GM21423 (cell line): ENCODE measurements around the gene FES.
"Not testable (repeated sequence)": the region's sequence is repeated elsewhere in the genome, so short reads cannot be mapped to it uniquely, and the experiment has no call there.

Experiments used
- ATAC-seq: cut with Tn5 transposase; IDR thresholded peaks from one replicate; pipeline ENCODE4 v1.9.1; 2021; ENCODE audit warnings: mild to moderate bottlenecking, moderate library complexity; ENCODE audit not compliant: unreplicated experiment

The FES gene

GRCh38 chr15:90860942-90861675, 23.2 kb upstream of the FES start:
- ATAC-seq: no peak

DNA sequence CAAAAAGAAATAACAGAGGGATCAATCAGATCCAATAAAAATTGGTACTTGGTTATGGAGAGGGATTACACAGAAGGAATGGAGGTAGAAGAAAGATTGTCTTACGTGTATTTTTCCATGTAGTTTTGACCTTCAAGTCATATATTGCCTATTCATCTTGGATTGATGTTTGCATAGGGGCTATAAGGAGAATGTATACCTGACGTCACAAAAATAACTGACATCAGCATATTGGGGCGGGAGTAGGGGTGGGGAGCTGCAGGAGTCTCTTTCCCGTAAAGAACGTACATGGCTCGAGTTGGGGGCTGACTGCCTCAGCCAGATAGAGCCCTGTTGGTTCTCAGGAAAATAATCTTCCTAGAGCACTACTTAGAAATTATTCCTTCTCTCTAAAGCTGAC, 21.8 kb upstream of the FES start:
- ATAC-seq: no peak

GRCh38 chr15:90862964-90863778, 21.1 kb upstream of the FES start:
- ATAC-seq: no peak

DNA sequence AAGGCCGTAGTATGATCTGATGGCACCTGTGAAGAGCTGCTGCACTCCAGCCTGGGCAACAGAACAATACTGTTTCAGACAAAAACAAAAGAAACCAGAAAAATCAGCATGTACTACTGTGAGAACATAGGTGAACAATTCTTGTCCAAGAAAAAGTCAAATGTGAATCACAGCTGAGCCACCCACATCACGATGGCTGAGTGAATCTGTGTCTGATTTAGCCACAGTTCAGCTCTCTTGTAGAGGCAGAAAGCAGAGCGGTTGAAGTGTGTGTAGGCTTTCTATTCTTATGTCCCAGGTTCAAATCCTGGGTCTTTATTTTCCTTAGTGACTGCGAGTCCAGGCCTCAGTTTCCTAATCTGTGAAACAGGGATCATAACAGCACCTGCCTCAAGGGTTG, 20.3 kb upstream of the FES start:
- no peak for ATAC-seq

GRCh38 chr15:90864507-90864906, 19.8 kb upstream of the FES start:
- no peak for ATAC-seq

GRCh38 chr15:90865702-90866101, 18.6 kb upstream of the FES start:
- ATAC-seq: no peak

DNA sequence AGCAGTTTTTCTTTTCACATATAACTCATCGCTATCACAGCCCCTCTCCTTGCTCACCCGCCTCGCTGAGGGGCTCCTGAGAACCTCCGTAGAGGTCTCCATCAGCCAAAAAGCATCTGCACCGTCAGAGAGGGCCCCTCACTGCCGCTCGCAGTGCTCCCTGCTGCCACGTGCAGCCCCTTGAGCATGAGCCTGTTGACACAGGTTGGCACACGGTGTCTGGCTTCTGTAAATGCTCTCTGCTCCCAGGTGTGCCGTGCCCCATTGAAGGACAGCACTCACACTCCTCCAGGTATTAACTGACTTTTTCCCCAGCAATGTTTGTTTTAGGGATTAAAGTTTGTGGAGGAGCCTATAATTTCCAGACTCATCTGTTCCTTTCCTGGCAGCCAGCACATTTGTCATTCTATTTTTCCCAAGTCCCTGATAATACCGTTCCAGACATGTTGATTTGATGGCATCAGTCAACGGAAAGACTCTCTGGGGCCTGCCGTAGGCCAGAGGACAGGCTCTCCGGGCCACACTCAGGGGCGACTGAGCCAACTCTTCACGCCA, 18.1 kb upstream of the FES start:
- ATAC-seq: no peak

DNA sequence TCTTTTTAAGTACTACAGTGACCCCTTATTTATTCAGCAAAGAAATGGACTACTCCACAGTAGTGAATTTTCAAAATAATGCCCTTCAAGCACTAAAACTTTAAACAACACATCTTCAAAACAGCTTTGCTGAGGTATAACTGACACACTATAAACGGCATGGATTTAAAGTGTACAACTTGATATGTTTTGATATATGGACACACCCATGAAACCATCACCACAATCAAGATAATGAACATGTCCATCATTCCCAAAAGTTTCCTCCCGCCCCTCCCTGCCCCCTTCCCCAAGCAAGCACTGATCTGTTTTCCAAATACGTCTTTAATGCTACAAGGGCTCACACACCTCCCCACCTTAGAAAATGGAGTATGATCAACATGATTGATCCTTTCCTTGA, 17.5 kb upstream of the FES start:
- no peak for ATAC-seq

DNA sequence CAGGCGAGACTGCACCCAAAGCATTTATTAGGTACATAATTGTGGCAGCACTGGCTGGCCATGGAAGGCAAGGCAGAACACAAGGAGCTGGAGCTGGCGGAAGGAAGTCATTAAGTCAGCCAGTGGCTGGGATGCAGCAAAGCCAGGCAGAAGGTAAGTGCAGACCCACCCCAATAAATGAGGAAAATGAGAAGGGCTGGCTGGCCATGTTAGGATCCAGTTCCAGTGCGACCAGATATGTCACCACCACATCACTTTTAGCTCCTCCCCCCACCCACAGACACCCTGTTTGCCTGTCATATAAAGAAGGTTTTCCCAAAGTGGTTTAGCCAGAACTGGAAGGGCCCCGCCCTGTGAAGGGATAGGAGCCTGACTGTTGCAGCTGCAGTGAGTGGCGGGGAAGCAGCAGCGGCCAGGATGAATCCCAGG, 16.0 kb upstream of the FES start, which contains the start of gene FURIN:
Gene FURIN, plus strand, starts transcription at position 328 of the 429 bp plus-strand sequence. CDS start 7,153 bp downstream, outside the sequence.
- ATAC-seq: no peak

DNA sequence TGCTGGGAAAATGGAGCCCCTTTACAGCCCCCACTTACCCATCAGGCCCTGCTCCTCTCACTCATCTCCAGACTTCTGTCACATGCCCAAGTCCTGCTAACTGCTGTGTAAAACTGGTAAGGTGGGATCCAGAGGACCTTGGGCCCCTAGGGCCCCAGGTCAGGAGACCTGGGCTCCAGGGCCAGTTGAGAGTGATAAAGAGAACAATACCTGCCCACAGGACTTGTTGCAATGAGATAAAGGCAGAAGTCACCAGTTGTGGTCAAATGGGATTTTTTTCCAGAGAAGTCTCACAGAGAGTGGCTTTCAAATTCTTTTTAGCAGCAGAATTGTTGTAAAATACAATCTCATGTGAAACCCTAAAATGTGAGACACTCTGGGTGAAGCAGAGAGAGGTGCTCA, 15.2 kb upstream of the FES start:
- ATAC-seq: no peak

DNA sequence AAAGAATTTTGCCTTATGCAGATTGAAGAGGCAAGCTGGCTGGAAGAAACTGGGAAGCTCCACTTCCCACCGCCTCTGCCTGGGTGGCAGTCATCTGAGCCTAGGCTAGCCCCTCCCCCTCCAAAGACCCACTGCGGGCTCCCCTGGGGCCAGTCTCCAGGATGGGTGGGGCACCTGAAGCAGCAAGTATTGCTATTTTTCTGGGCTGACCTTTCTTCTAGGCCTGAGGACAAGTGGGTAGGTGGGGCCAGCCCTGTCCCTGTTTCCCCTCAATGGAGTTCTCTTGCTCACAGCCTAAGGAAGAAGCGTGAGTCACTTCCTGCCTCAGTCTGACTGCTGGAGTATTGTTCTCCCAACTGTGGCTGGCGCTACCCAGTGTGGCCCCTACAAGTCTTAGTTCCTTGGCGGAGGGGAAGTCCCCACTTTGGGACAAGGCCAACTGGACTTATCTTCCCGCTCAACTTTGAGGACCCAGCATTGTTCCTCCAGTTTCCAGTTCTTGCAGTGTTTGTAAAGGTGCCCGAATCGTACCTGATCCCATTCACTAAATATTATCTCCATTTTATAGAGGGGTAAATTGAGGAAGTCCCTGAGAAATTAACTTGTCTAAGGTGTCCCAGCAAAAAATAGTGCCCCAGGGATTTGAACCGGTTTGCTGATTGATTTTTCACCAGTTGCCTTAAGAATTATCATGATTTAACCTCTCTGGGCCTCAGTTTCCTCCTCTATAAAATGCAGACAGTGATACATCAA, 14.5 kb upstream of the FES start:
- no peak for ATAC-seq

DNA sequence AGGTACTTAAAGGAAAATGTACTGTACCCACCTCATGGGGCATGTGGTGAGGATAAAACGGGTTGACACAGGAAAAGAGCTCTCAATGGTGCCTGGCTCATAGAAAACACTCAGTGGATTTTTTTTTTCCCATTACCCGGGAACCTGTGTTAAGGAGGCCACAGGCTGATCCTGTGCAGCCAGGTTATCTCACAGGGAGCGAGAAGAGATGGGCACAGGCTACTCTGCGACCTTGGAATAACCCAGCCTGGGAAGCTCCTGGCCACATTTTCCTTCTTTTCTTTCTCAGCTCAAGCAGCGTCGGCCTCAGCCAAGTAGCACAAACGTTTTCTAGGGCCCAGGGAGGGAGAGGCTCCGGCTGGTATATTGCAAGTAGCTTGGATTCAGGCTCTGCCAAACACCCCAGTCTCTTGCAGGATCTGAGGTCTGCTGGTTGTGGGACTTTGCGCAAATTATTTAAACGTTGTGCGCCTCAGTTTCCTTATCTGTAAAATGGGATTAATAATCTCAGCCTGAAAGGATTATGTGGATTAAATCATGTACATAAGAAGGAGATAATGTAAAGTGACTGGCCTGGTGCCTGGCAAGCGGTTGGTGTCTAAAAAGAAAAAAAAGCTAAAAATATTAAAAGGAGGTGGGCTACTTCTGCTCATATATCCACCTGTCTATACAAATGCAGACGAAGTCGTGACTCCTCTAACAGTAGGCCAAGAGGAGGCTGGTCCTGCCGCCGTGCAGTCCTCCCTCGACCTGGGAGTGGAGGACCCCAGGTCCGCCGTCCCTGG, 13.8 kb upstream of the FES start:
- ATAC-seq: no peak

DNA sequence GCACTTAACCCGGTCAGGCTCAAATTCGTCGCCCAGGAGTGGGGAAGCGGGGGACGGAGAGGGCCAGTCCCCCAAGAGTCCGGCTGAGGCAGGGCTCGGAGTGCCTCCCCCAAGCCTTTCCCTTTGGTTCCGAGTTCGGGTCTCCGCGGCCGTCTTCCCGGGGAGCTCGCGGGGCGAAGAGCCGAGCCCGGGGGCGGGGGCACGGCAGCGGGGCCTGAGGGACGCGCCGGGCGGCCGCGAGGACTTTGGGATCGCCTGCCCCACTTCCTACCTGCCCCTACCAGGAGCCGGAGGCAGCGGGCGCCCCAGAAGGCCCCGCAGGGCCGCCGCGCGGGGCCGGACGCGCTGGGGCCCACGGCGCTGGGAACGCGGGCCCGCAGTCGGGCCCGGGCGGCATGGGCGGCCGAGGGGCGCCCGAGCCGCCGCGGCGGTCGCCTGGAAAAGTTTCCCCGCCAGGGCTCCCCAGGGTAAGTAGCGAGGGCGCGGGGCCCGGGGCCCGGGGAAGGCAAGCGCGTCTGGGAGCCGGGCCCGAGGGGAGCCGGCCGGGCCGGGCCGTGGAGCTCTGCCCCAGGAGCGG, 13.1 kb upstream of the FES start:
- ATAC-seq: no peak

DNA sequence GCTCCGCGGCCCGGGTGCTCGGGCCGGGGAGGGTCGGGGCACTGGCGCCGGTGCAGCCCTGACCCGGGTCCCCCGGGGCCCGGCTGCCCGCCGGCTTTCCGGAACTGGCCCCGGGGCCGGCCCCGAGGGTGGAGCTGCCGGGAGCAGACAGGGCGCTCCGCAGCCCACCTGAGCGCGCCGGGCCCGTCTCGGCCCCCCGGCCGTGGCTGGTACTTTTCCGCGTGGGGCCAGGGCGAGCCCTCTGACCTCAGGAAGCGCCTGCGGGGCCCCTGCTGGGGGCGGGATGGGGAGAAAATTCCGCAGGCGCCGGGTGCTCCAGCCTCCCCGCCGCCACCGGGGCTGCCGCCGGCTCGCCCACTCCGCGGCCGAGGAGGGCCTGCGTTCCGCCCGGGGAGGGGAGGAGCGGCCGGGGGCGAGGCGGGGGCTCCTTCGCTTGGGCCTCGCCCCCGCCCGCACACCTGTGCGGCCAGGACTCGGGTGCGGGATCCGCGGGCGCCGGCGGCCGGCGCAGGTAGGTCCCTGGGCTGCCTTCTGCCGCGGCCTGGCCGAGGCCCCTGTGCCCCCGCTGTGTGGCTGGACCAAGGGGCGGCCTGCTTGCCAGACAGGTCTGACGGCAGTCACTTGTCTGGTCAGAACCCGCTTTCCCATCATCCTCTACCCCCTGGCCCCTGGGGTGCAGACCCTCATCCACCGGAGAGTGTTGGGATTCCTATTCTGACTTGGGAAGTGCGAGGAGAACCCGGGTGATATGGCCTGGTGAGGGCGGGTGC, 12.4 kb upstream of the FES start:
- ATAC-seq: no peak

DNA sequence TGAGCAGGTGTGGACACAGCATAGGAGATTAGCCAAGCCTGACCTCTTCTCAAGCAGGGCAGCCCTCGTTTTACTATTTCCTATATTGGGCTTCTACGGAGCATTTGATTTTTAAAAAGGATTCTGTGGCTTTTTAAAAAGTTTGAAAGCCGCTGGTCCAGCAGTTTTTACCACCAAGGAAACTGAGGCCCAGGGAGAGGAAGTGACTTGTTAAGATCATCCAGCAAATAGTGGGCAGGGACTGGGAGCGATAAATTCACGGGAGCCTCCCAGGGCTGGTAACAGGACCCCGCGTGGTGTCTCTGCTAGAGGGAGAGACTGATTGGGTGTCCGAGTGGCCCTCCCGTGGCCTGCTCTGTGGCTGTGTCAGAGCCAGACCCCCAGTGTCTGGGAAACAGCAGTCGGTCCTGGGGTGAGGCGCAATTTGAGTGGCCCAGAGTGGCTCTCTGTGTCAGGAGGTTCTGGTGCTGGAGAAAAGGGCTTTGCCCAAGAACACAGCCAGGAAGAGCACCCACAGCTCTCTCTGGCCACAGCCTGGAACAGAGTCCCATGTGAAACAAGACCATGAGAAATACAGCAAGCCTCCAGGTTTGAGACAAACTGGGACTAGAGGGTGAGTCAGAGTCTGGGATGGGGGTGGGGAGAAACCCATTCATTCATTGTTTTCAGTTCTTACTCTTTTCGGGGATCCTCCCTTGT, 11.7 kb upstream of the FES start:
- ATAC-seq: no peak

DNA sequence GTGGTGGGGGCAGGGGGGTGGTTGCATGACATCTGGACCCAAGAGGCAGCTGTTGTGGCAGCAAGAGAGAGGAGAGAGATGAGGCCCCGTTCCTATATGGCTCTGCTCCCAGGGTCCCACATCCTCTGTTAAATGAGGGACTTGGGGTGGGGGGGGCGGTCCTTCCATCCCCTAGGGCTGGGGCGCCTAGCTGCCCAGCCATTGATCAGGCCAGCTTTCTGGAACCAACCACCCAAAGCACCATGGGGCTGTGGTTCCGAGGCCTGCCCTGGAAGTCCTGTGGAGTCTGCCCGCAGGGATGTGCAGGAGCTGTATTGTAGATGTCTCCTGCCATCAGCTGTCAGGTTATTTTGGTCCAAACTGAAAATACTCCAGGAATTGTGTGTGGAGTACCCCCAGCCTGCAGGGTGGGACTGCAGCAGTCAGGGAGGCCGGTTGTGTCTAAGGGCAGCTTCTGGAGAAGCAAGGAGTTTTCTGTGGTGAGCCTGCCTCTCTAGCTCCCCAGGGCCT, 10.8 kb upstream of the FES start:
- no peak for ATAC-seq

- ATAC-seq: no peak
Observed at GRCh38 chr15:90873998-90874605, 10.2 kb upstream of the FES start.

DNA sequence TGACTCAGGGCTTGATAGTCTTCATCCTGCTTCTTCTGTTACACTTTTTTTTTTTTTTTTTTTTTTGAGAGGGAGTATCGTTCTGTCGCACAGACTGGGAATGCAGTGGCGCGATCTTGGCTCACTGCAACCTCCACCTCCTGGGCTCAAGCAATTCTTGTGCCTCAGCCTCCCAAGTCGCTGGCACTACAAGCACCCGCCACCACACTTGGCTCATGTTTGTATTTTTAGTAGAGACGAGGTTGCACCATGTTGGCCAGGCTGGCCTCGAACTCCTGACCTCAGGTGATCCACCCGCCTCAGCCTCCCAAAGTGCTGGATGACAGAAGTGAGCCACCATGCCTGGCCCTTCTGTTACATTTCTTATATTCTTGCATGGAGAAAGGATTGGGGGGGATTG, 9.3 kb upstream of the FES start:
- ATAC-seq: not testable (repeated sequence)
